Measurements from ENCODE around the gene PABPN1L. TPM values are rescaled to one million over a fixed set of nuclear protein-coding genes. Genes with fewer than 3 reads are reported as not detected.

Gene PABPN1L
- total RNA-seq, 1 experiment from 2014 or later, result not detected

DNA sequence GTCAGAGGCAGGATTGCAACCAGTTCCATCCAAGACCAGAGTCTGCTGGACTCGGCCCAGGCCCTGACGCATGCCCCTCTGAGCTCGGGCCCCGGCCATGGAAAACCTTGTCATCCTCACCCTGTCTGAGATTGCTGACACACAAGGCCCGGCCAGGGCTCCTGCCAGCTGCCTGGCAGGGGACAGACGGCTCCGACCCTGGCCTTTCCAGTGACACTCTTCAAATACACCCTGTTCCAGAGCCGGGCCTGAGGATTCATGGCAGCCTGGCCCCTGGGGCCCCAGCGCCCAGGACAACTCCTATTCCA lies 3.2 kb upstream of the PABPN1L start:
- no peaks in the 10 kb centered on the region for H3K4me1 ChIP-seq (ENCODE audit: insufficient read depth, low read length)
- H3K9ac ChIP-seq (ENCODE audit: extremely low read depth, insufficient read length, low read length), result no peak overlapping the region
- H4K20me1 ChIP-seq (ENCODE audit: control insufficient read depth, insufficient read depth, insufficient read length), result no peaks in the 10 kb centered on the region
- H4K8ac ChIP-seq (replicated peaks; ENCODE audit: insufficient read length, low read depth, low read length), result no peak overlapping the region
- Mint-ChIP-seq H3K36me3 (ENCODE audit: insufficient read depth in 1 of 3, low read depth in 3 of 3) (no peaks in the 10 kb centered on the region), H3K4me1 (no peaks in the 10 kb centered on the region), H3K4me3 (no peak overlapping the region), H3K27me3 (ENCODE audit: low read depth) (peaks cover 5% of the 10 kb centered on the region), H3K27ac (no peak overlapping the region), H3K9me3 (no peaks in the 10 kb centered on the region; a peak in 1 of 5 replicates)
- no peak for DNase-seq
- no peak overlapping the region for H2BK5ac ChIP-seq (ENCODE audit: insufficient read length, low read length)
- H3K14ac ChIP-seq (ENCODE audit: insufficient read depth, low read length), result no peak overlapping the region
- H3K23ac ChIP-seq (ENCODE audit: insufficient read length, low read depth, low read length), result no peak overlapping the region
- H3K56ac ChIP-seq (ENCODE audit: insufficient read length, low read depth, low read length), result no peak overlapping the region
- H2BK120ac ChIP-seq (ENCODE audit: low read depth, low read length, poor library complexity, severe bottlenecking), result no peak overlapping the region
- no peaks in the 10 kb centered on the region for H3K9me3 ChIP-seq (ENCODE audit: control insufficient read depth, low read depth, low read length)
- H3K4me2 ChIP-seq (ENCODE audit: insufficient read depth, insufficient read length, low read length), result no peak overlapping the region
- no peak overlapping the region for H2AK5ac ChIP-seq (ENCODE audit: insufficient read length, low read length)
- H3K79me1 ChIP-seq (ENCODE audit: insufficient read depth, low read depth, low read length, poor library complexity, severe bottlenecking), result no peaks in the 10 kb centered on the region
- H3K4ac ChIP-seq (ENCODE audit: low read depth, low read length), result no peak overlapping the region
- no peak overlapping the region for H4K5ac ChIP-seq (ENCODE audit: insufficient read length, low read depth, low read length)
- no peak overlapping the region for H2BK15ac ChIP-seq (ENCODE audit: low read depth, low read length)
- H2BK20ac ChIP-seq (ENCODE audit: low read depth, low read length, poor library complexity, severe bottlenecking), result no peak overlapping the region
- H4K91ac ChIP-seq (ENCODE audit: insufficient read length, low read depth, low read length), result no peak overlapping the region
- no peak overlapping the region for H3K18ac ChIP-seq (ENCODE audit: insufficient read length, low read depth, low read length)
- H3K23me2 ChIP-seq (ENCODE audit: insufficient read length, low read depth, low read length, poor library complexity, severe bottlenecking), result no peaks in the 10 kb centered on the region
- WGBS (ENCODE audit: extremely low coverage, insufficient read length, low lambda C conversion rate), result no CpG with 5 or more reads among the region's 9 CpGs
- H2AFZ ChIP-seq (ENCODE audit: low read length), result no peak overlapping the region
- H3K79me2 ChIP-seq (ENCODE audit: insufficient read depth, low read length), result no peaks in the 10 kb centered on the region
- TF ChIP-seq, protein P1, sequence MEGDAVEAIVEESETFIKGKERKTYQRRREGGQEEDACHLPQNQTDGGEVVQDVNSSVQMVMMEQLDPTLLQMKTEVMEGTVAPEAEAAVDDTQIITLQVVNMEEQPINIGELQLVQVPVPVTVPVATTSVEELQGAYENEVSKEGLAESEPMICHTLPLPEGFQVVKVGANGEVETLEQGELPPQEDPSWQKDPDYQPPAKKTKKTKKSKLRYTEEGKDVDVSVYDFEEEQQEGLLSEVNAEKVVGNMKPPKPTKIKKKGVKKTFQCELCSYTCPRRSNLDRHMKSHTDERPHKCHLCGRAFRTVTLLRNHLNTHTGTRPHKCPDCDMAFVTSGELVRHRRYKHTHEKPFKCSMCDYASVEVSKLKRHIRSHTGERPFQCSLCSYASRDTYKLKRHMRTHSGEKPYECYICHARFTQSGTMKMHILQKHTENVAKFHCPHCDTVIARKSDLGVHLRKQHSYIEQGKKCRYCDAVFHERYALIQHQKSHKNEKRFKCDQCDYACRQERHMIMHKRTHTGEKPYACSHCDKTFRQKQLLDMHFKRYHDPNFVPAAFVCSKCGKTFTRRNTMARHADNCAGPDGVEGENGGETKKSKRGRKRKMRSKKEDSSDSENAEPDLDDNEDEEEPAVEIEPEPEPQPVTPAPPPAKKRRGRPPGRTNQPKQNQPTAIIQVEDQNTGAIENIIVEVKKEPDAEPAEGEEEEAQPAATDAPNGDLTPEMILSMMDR (conservative IDR thresholded peaks at IDR 0.05), result no peak
- no peaks in the 10 kb centered on the region for H3K27me3 ChIP-seq (ENCODE audit: insufficient read depth, low read length)
- H2BK12ac ChIP-seq (ENCODE audit: insufficient read length, low read depth, low read length), result no peak overlapping the region
- no peak overlapping the region for H3T11ph ChIP-seq (ENCODE audit: low read length)
- no peak overlapping the region for H3K27ac ChIP-seq (ENCODE audit: insufficient read length, low read depth, low read length)
